WTC11 (cell line): ENCODE data around the gene MANF.

ENCODE experiments used
- CDX4 ChIP-seq: fragments of 250-450 bp; sonication (Bioruptor Pico); IDR thresholded peaks from 2 replicates; pipeline ENCODE4 v1.9.0; 2021; ENCODE audit warnings: moderate library complexity, mild to moderate bottlenecking, inconsistent platforms, borderline replicate concordance
- CREB1 ChIP-seq: sonication (generic); formaldehyde crosslinking; IDR thresholded peaks from 2 replicates; pipeline ENCODE4 v1.8.0; 2023; ENCODE audit warnings: mild to moderate bottlenecking, missing genetic modification reagents
- HMGXB4 ChIP-seq: sonication (generic); formaldehyde crosslinking; IDR thresholded peaks from 2 replicates; pipeline ENCODE4 v1.8.1; 2023; ENCODE audit warnings: mild to moderate bottlenecking, moderate library complexity, missing genetic modification reagents
- RELA ChIP-seq: sonication (generic); formaldehyde crosslinking; IDR thresholded peaks from 2 replicates; pipeline ENCODE4 v1.8.1; 2022; ENCODE audit warnings: missing genetic modification reagents, mild to moderate bottlenecking, borderline replicate concordance
- TEAD1 ChIP-seq: sonication (generic); formaldehyde crosslinking; IDR thresholded peaks from 2 replicates; pipeline ENCODE4 v1.8.0; 2022; ENCODE audit warnings: mild to moderate bottlenecking, missing genetic modification reagents
- ZBTB21 ChIP-seq: sonication (generic); formaldehyde crosslinking; IDR thresholded peaks from 2 replicates; pipeline ENCODE4 v1.8.1; 2023; ENCODE audit warnings: mild to moderate bottlenecking, missing genetic modification reagents, borderline replicate concordance
- TF ChIP-seq, protein P1 (sequence below): sonication (generic); formaldehyde crosslinking; IDR thresholded peaks from 2 replicates; pipeline ENCODE4 v1.8.1; 2022; ENCODE audit warnings: low read depth, missing genetic modification reagents, borderline replicate concordance

DNA sequence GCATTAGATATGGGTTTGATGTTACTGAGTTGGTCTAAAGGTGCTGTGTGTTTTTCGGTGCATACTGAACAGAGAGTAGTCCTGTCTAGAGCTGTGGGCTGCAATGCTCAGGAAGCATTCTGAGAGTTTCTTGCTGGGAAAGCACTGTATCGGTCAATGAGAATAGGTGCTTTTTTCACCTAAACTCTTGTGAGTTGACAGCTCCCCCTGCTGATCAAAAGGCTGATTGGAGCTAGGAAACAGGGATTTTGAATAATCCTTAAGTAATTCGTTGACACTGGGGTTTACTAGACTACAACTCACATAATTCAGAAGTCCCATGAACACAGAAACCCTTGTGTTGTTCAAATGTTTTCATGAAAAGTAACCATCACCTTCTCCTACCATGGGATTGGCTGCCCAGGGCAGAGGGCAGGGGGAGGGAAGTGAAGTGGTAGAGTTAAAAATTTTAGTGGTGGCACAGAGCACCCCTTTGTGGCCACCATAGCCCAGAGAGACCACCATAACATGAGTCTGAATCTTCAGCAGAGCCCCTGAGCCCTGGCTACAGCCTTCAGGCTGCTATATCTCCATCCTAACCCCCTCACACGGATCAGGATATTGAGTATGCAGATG lies 13.0 kb upstream of the MANF start:
- TF ChIP-seq HMGXB4 (CRISPR knock-in tag) (no peak), TEAD1 (CRISPR knock-in tag) (no peak), ZBTB21 (CRISPR knock-in tag) (no peak), CREB1 (CRISPR knock-in tag) (no peak), CDX4 (no peak), RELA (CRISPR knock-in tag) (no peak)
- TF ChIP-seq, protein P1, sequence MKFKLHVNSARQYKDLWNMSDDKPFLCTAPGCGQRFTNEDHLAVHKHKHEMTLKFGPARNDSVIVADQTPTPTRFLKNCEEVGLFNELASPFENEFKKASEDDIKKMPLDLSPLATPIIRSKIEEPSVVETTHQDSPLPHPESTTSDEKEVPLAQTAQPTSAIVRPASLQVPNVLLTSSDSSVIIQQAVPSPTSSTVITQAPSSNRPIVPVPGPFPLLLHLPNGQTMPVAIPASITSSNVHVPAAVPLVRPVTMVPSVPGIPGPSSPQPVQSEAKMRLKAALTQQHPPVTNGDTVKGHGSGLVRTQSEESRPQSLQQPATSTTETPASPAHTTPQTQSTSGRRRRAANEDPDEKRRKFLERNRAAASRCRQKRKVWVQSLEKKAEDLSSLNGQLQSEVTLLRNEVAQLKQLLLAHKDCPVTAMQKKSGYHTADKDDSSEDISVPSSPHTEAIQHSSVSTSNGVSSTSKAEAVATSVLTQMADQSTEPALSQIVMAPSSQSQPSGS (CRISPR knock-in tag): no peak
